Transverse colon (tissue), 4 donors: ENCODE results near the gene HEPACAM2. TPM values are rescaled to one million over a fixed set of nuclear protein-coding genes. Genes with fewer than 3 reads are reported as not detected.
A peak's percentile ranks its signal among the peaks of the same experiment; 100 is the strongest.

ENCODE experiments used
- DNase-seq: peaks from one replicate; pipeline ENCODE4 v3.0.0-alpha.2; 2019
- H3K27ac ChIP-seq, 4 donors: fragments of 200-600 bp; sonication (generic); 2 replicates each; pipeline ENCODE4 v1.5.1; 2016 to 2018; ENCODE audit warnings: inconsistent platforms in 4 of 4
- H3K27me3 ChIP-seq: fragments of 200-600 bp; sonication (generic); 2 replicates; pipeline ENCODE4 v1.5.1; 2017; ENCODE audit warnings: inconsistent platforms
- H3K36me3 ChIP-seq, 4 donors: fragments of 200-600 bp; sonication (generic); 2 replicates each; pipeline ENCODE4 v1.5.1; 2017 to 2019; ENCODE audit warnings: inconsistent platforms in 4 of 4
- H3K4me1 ChIP-seq, 4 donors: fragments of 200-600 bp; sonication (generic); 2 replicates each; pipeline ENCODE4 v1.5.1; 2017 to 2020; ENCODE audit warnings: inconsistent platforms in 4 of 4
- H3K4me3 ChIP-seq, 4 donors: fragments of 200-600 bp; sonication (generic); 1 replicate in 1 of 4; 2 replicates in 3 of 4; pipeline versions ENCODE4 v1.5.1 to v1.6.1; 2017 to 2019; ENCODE audit warnings: inconsistent platforms in 4 of 4
- H3K9me3 ChIP-seq, 2 donors: fragments of 200-600 bp; sonication (generic); 2 replicates each; pipeline ENCODE4 v1.5.1; 2017 to 2019; ENCODE audit warnings: inconsistent platforms in 2 of 2
- EP300 ChIP-seq: sonication (generic); formaldehyde crosslinking; IDR thresholded peaks from one replicate; pipeline ENCODE4 v1.6.1; 2017; ENCODE audit warnings: antibody characterized with exemption, low read depth
- POLR2A ChIP-seq: fragments of 450-650 bp; IDR thresholded peaks from one replicate; pipeline ENCODE4 v1.6.1; 2016; ENCODE audit warnings: antibody characterized with exemption, mild to moderate bottlenecking, moderate library complexity
- POLR2AphosphoS5 ChIP-seq, 3 donors: sonication (generic); formaldehyde crosslinking; IDR thresholded peaks; one replicate each; pipeline ENCODE4 v1.6.1; 2016; ENCODE audit warnings: antibody characterized with exemption in 3 of 3
- WGBS, 2 donors: methylation state at CpG; one replicate each; pipeline ENCODE4 v1.1.5; 2018; ENCODE audit warnings: low coverage in 1 of 2; 5-methylcytosine and 5-hydroxymethylcytosine counted together
- in situ Hi-C, 4 donors: fragments of 200-750 bp; cut with MboI; loops; one replicate each; pipeline versions ENCODE4 v1.15.0 to v1.15.1; 2017; ENCODE audit warnings: low sequenced_read_pairs in 3 of 4, low pct_ligation_motif_present in 1 of 4, low pct_unique_long_range_greater_than_20kb in 1 of 4
- intact Hi-C: fragments of 100-400 bp; cut with DNase I; formaldehyde crosslinking; loops from one replicate; pipeline ENCODE4 v1.15.1; 2023; ENCODE audit warnings: low total_unique reads
- total RNA-seq, 4 donors: library from RNA; depleted of rRNA; stranded (reverse); fragments of >200 nt; gene quantifications; one replicate each; pipeline ENCODE4 v1.1.0, GENCODE V29; 2016
- TF ChIP-seq, protein P1 (sequence below), 5 experiments: fragments of 200-600 bp in 3 of 5; fragments of 450-650 bp in 2 of 5; sonication (generic) in 3 of 5; IDR thresholded peaks; 1 replicate in 2 of 5; 2 replicates in 3 of 5; pipeline ENCODE4 v1.5.1; 2016 to 2017; ENCODE audit warnings: antibody characterized with exemption in 5 of 5, inconsistent platforms in 3 of 5, mild to moderate bottlenecking in 2 of 5, moderate library complexity in 1 of 5

Gene HEPACAM2
- total RNA-seq, 4 donors from 2014 or later, result 10.5 to 127 (median 45.1) TPM

- no peak overlapping the region for H3K27ac ChIP-seq
- in situ Hi-C loops (no loop called here), intact Hi-C loops (no loop called here)
- no peaks in the 10 kb centered on the region for H3K36me3 ChIP-seq
- H3K9me3 ChIP-seq, result no peaks in the 10 kb centered on the region
- no peaks in the 10 kb centered on the region for H3K4me1 ChIP-seq
- H3K4me3 ChIP-seq, result no peak overlapping the region
- DNase-seq, result no peak
- H3K27me3 ChIP-seq, result no peaks in the 10 kb centered on the region
- no peak for TF ChIP-seq EP300
- TF ChIP-seq, protein P1, sequence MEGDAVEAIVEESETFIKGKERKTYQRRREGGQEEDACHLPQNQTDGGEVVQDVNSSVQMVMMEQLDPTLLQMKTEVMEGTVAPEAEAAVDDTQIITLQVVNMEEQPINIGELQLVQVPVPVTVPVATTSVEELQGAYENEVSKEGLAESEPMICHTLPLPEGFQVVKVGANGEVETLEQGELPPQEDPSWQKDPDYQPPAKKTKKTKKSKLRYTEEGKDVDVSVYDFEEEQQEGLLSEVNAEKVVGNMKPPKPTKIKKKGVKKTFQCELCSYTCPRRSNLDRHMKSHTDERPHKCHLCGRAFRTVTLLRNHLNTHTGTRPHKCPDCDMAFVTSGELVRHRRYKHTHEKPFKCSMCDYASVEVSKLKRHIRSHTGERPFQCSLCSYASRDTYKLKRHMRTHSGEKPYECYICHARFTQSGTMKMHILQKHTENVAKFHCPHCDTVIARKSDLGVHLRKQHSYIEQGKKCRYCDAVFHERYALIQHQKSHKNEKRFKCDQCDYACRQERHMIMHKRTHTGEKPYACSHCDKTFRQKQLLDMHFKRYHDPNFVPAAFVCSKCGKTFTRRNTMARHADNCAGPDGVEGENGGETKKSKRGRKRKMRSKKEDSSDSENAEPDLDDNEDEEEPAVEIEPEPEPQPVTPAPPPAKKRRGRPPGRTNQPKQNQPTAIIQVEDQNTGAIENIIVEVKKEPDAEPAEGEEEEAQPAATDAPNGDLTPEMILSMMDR (IDR thresholded peaks at IDR 0.05), result peak; percentile 10 to 44 (median 28)
- TF ChIP-seq POLR2AphosphoS5 (IDR thresholded peaks at IDR 0.05), result no peak
- TF ChIP-seq POLR2A, result no peak
- 16% methylated on average over 3 of the region's 3 CpGs for WGBS, 2 donors
These were observed 48.1 kb downstream of the HEPACAM2 start for GRCh38 chr7:93178213-93178612.

DNA sequence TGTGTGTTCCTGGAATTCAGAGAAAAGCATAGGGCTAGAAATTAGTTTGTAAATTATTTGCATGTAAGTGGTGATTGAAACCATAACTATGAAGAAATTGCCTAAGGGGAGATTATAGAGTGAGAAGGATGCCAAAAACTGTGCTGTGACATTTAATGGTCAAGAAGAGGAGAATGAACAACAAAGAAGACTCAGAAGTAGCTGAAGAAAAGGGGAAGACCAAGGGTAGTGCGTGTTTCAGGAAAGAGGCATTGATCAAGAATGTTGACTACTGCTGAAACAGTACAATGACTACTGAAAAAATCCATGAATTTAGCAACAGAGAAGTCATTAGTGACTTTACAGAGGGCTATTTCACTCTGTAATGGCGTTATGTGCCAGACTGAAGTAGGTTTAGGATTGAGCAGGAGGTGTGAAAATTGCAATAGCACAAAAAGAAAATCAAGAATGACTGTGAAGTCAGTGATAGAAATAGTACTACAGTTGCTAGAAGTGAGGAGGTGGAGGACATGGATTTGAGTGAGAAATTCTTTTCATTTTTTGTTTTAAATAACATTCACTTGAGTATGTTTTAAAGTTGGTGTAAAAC is 49.2 kb downstream of the HEPACAM2 start:
- Histone ChIP-seq H3K27me3 (no peaks in the 10 kb centered on the region), H3K27ac (no peak overlapping the region), H3K4me1 (no peaks in the 10 kb centered on the region), H3K4me3 (no peak overlapping the region), H3K9me3 (no peaks in the 10 kb centered on the region), H3K36me3 (no peaks in the 10 kb centered on the region)
- TF ChIP-seq, protein P1 (IDR thresholded peaks at IDR 0.05), result no peak
- no peak for TF ChIP-seq POLR2AphosphoS5 (IDR thresholded peaks at IDR 0.05)
- no peak for TF ChIP-seq EP300
- TF ChIP-seq POLR2A, result no peak
- DNase-seq, result no peak
- in situ Hi-C loops (no loop called here), intact Hi-C loops (no loop called here)
- 53 to 54% methylated on average over 2 of the region's 2 CpGs for WGBS, 2 donors

GRCh38 chr7:93175219-93175618 is 51.0 kb downstream of the HEPACAM2 start:
- in situ Hi-C loops, result no loop called here
- 85% methylated on average over 2 of the region's 2 CpGs; no CpG with 5 or more reads in 1 of the 2 donors for WGBS, 2 donors
- TF ChIP-seq POLR2AphosphoS5 (IDR thresholded peaks at IDR 0.05) (no peak), POLR2A (no peak)
- TF ChIP-seq, protein P1 (IDR thresholded peaks at IDR 0.05), result peak in 1 of 5 experiments; percentile 7

GRCh38 chr7:93172683-93173082 is 53.6 kb downstream of the HEPACAM2 start:
- in situ Hi-C loops, result no loop called here
- no peaks in the 10 kb centered on the region for H3K36me3 ChIP-seq
- H3K9me3 ChIP-seq, result peaks cover 6 to 15% of the 10 kb centered on the region in 2 donors
- WGBS, 2 donors, result 76 to 79% methylated on average over 2 of the region's 2 CpGs
- TF ChIP-seq, protein P1 (IDR thresholded peaks at IDR 0.05), result no peak
- no peaks in the 10 kb centered on the region for H3K4me1 ChIP-seq
- intact Hi-C loops, result no loop called here
- H3K27me3 ChIP-seq, result no peaks in the 10 kb centered on the region
- no peak overlapping the region for H3K27ac ChIP-seq
- H3K4me3 ChIP-seq, result no peak overlapping the region
- DNase-seq, result no peak

More at GRCh38 chr7:93175219-93175618, 51.0 kb downstream of the HEPACAM2 start:
- DNase-seq, result no peak
- H3K4me3 ChIP-seq, result no peak overlapping the region
- H3K36me3 ChIP-seq, result no peaks in the 10 kb centered on the region
- H3K27me3 ChIP-seq, result no peaks in the 10 kb centered on the region
- H3K4me1 ChIP-seq, result no peaks in the 10 kb centered on the region
- no peak overlapping the region for H3K27ac ChIP-seq
- intact Hi-C loops, result no loop called here
- H3K9me3 ChIP-seq, result peaks cover 6 to 15% of the 10 kb centered on the region in 2 donors
